Gastroesophageal sphincter (tissue), 4 donors: ENCODE data around the gene PLXDC1. TPM values are rescaled to one million over a fixed set of nuclear protein-coding genes. Genes with fewer than 3 reads are reported as not detected.
"Not testable (repeated sequence)": the region's sequence is repeated elsewhere in the genome, so short reads cannot be mapped to it uniquely, and the experiment has no call there.

ENCODE experiments used
- ATAC-seq: fragments of 150-250 bp; one replicate; pipeline ENCODE4 v1.9.1; 2016; ENCODE audit warnings: mild to moderate bottlenecking, moderate library complexity
- H3K27ac ChIP-seq, 4 donors: fragments of 200-600 bp; sonication (generic) in 3 of 4; 1 replicate in 3 of 4; 2 replicates in 1 of 4; pipeline ENCODE4 v1.5.1; 2016 to 2019
- H3K27me3 ChIP-seq: fragments of 200-600 bp; sonication (generic); one replicate; pipeline ENCODE4 v1.5.1; 2019
- H3K36me3 ChIP-seq, 2 donors: fragments of 200-600 bp; sonication (generic); one replicate each; pipeline ENCODE4 v1.5.1; 2019; ENCODE audit warnings: control low read depth in 1 of 2
- H3K4me1 ChIP-seq, 3 donors: fragments of 200-600 bp; sonication (generic); 1 replicate in 2 of 3; 2 replicates in 1 of 3; pipeline ENCODE4 v1.5.1; 2016 to 2019; ENCODE audit warnings: control low read depth in 2 of 3
- H3K4me3 ChIP-seq, 2 donors: fragments of 200-600 bp; sonication (generic); one replicate each; pipeline ENCODE4 v1.5.1; 2019; ENCODE audit warnings: mild to moderate bottlenecking in 1 of 2, moderate library complexity in 1 of 2
- H3K9me3 ChIP-seq, 3 donors: fragments of 200-600 bp; sonication (generic); one replicate each; pipeline ENCODE4 v1.5.1; 2017 to 2019; ENCODE audit warnings: control low read depth in 2 of 3
- CTCF ChIP-seq, 4 experiments: fragments of 200-600 bp in 2 of 4; fragments of 450-650 bp in 2 of 4; sonication (generic) in 1 of 4; IDR thresholded peaks; one replicate each; pipeline ENCODE4 v1.5.1; 2017 to 2019; ENCODE audit warnings: antibody characterized with exemption in 4 of 4, mild to moderate bottlenecking in 2 of 4, moderate library complexity in 2 of 4
- EP300 ChIP-seq: sonication (generic); formaldehyde crosslinking; IDR thresholded peaks from one replicate; pipeline ENCODE4 v1.6.1; 2017; ENCODE audit warnings: antibody characterized with exemption, mild to moderate bottlenecking
- POLR2A ChIP-seq, 2 donors: fragments of 450-650 bp; IDR thresholded peaks; one replicate each; pipeline ENCODE4 v1.6.1; 2017; ENCODE audit warnings: antibody characterized with exemption in 2 of 2, mild to moderate bottlenecking in 2 of 2, moderate library complexity in 1 of 2
- POLR2AphosphoS5 ChIP-seq: sonication (generic); formaldehyde crosslinking; IDR thresholded peaks from one replicate; pipeline ENCODE4 v1.6.1; 2017; ENCODE audit warnings: antibody characterized with exemption
- WGBS, 2 donors: methylation state at CpG; one replicate each; pipeline ENCODE4 v1.1.5; 2018; ENCODE audit warnings: low coverage in 1 of 2; 5-methylcytosine and 5-hydroxymethylcytosine counted together
- total RNA-seq, 4 donors: library from RNA; depleted of rRNA; stranded (reverse); fragments of >200 nt; gene quantifications; one replicate each; pipeline ENCODE4 v1.1.0, GENCODE V29; 2016

Gene PLXDC1
- total RNA-seq, 4 donors from 2014 or later, result 5.5 to 21.6 (median 17.4) TPM

DNA sequence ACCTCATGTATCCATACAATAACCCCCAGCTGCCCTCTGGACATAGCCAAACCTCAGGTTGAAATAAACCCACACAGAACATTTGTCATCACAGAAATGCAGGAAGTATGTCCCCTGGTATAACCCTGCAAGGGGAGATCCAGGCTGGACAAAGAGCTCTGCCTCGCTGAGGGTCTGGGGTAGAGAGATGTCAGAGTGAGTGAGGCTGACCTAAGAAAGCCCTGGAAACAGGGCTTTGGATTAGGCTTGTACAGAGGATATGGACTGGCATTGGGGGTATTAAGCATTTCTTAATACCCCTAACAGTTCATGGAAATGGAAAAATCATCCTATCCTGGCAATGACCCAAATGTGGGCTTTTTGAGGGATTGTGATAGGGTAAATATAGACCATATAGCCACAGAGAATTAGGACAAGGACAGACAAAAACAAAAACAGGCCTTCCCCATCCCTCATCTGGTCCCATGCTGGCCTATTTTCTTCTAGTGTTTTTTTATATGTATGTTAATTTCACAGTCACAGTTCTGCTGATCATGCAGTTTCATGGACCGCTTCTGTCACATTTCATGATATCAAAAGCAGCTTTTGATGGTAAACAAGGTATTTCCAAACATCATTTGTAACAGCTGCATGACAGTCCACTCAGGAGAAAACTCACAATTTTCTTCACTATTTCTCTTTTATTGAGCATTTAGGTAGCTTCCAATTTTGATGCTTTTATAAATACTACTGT is 26.1 kb downstream of the PLXDC1 start:
- Histone ChIP-seq H3K4me3 (no peak overlapping the region), H3K27me3 (no peaks in the 10 kb centered on the region), H3K27ac (no peak overlapping the region), H3K4me1 (no peaks in the 10 kb centered on the region), H3K9me3 (no peaks in the 10 kb centered on the region), H3K36me3 (no peaks in the 10 kb centered on the region)
- ATAC-seq, result no peak
- 75 to 83% methylated on average over 1 of the region's 2 CpGs for WGBS, 2 donors
- TF ChIP-seq EP300 (no peak), POLR2AphosphoS5 (no peak), CTCF (IDR thresholded peaks at IDR 0.05) (no peak)

DNA sequence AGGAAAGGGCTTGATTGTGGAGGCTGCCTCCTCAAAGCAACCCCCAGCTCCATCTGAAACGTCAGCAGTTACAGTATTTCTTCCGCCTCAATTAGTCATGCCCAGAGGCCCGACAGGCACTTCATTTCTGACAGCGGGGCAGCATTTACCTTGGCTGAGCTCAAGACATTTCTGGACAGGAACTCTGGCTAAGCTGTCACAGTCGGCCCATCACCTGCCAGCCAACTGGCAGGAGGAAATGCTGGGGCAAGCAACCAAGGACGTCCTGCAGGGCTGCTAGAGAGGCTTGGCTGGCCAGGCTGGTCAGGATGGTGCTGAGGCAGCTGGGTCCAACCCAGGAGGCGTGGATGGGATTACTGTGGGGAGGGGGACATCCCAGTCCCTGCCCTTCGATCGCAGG is 27.8 kb downstream of the PLXDC1 start:
- no peak for ATAC-seq
- 93% methylated on average over 2 of the region's 9 CpGs; no CpG with 5 or more reads in 1 of the 2 donors for WGBS, 2 donors
- H3K4me1 ChIP-seq, result no peaks in the 10 kb centered on the region

DNA sequence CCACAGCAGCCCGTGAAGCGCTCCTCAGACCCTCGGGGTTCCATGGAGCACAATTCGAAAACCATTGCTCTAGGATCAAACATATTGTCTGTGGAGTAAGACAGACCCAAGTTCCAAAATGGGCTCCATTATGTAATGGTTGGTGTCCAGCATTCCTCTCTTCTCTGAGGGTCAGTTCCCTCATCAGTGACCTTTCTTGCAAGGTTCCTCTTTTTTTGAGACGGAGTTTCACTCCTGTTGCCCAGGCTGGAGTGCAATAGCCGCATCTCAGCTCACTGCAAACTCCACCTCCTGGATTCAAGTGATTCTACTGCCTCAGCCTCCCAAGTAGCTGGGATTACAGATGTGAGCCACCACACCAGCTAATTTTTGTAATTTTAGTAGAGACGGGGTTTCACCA is 28.4 kb downstream of the PLXDC1 start:
- H3K4me3 ChIP-seq, result no peak overlapping the region
- no peak overlapping the region for H3K27ac ChIP-seq
- H3K36me3 ChIP-seq, result no peaks in the 10 kb centered on the region
- no peaks in the 10 kb centered on the region for H3K4me1 ChIP-seq
- no peaks in the 10 kb centered on the region for H3K9me3 ChIP-seq
- ATAC-seq, result no peak
- WGBS, 2 donors, result 80 to 100% methylated on average over 3 to 6 of the region's 7 CpGs
- H3K27me3 ChIP-seq, result no peaks in the 10 kb centered on the region
- no peak for TF ChIP-seq POLR2A (IDR thresholded peaks at IDR 0.05)

More for the DNA sequence above, 27.8 kb downstream of the PLXDC1 start:
- no peak overlapping the region for H3K27ac ChIP-seq
- H3K27me3 ChIP-seq, result no peaks in the 10 kb centered on the region
- TF ChIP-seq EP300 (no peak), POLR2AphosphoS5 (no peak), POLR2A (IDR thresholded peaks at IDR 0.05) (no peak), CTCF (IDR thresholded peaks at IDR 0.05) (no peak)
- no peak overlapping the region for H3K4me3 ChIP-seq
- H3K36me3 ChIP-seq, result no peaks in the 10 kb centered on the region
- H3K9me3 ChIP-seq, result no peaks in the 10 kb centered on the region

GRCh38 chr17:39121919-39122318 is 29.5 kb downstream of the PLXDC1 start:
- not testable (repeated sequence) for H3K9me3 ChIP-seq, H3K4me3 ChIP-seq, H3K4me1 ChIP-seq, H3K36me3 ChIP-seq, H3K27ac ChIP-seq, H3K27me3 ChIP-seq, ATAC-seq
- 60 to 100% methylated on average over 1 of the region's 10 CpGs for WGBS, 2 donors

GRCh38 chr17:39118674-39119419 is 32.6 kb downstream of the PLXDC1 start:
- H3K9me3 ChIP-seq, result no peaks in the 10 kb centered on the region
- no peaks in the 10 kb centered on the region for H3K27me3 ChIP-seq
- no peak for TF ChIP-seq POLR2AphosphoS5
- TF ChIP-seq POLR2A (IDR thresholded peaks at IDR 0.05), result no peak
- TF ChIP-seq EP300, result no peak
- no peak for TF ChIP-seq CTCF (IDR thresholded peaks at IDR 0.05)
- no peaks in the 10 kb centered on the region for H3K36me3 ChIP-seq
- no peak overlapping the region for H3K27ac ChIP-seq
- H3K4me1 ChIP-seq, result peaks cover 0 to 15% (median 4%) of the 10 kb centered on the region in 3 donors
- H3K4me3 ChIP-seq, result no peak overlapping the region
- WGBS, 2 donors, result 93 to 94% methylated on average over 3 to 4 of the region's 5 CpGs
- ATAC-seq, result peak; percentile 16

DNA sequence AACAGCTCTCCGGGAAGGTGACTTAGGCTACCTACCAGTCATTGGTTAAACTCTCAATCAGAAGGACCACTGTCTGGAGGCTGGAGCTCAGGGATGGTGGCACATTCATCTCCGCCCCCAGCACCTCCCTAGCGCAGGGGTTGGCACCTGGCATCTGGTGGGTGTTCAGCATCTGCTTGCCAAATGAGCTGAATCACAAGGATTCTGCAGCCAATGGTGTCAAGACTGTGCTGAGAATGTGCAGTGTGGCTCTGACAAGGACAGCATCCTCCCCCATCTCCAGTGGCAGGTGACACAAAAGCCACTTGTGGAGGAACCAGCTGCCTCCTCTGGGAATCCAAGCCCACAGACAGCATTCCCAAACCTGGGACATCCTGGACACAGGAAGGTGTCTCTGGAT is 35.2 kb downstream of the PLXDC1 start:
- TF ChIP-seq EP300 (no peak), POLR2AphosphoS5 (no peak), POLR2A (IDR thresholded peaks at IDR 0.05) (no peak), CTCF (IDR thresholded peaks at IDR 0.05) (no peak)
- WGBS, 2 donors, result 77 to 100% methylated on average over 2 to 3 of the region's 3 CpGs
- Histone ChIP-seq H3K36me3 (no peaks in the 10 kb centered on the region), H3K27me3 (no peaks in the 10 kb centered on the region), H3K4me3 (no peak overlapping the region), H3K27ac (no peak overlapping the region), H3K9me3 (no peaks in the 10 kb centered on the region), H3K4me1 (peaks cover 0 to 16% (median 4%) of the 10 kb centered on the region in 3 donors)
- no peak for ATAC-seq
